Astrocyte (in vitro differentiated cells and primary cell): Measurements from ENCODE around the gene DENND1B. TPM values are rescaled to one million over a fixed set of nuclear protein-coding genes. Genes with fewer than 3 reads are reported as not detected.

ENCODE experiments used
- DNase-seq: peaks from one replicate; pipeline ENCODE4 v3.0.0-alpha.2; 2010; ENCODE audit warnings: low read depth
- FAIRE-seq: peaks from 2 replicates; lab custom pipeline; 2011; peaks lifted over from hg19 to GRCh38; lab: Jason Lieb, UNC
- H2AFZ ChIP-seq: 2 replicates; pipeline ENCODE4 v1.6.0; 2012; ENCODE audit warnings: low read depth, low read length, inconsistent platforms
- H3K27ac ChIP-seq: 2 replicates; pipeline ENCODE4 v1.5.1; 2011; ENCODE audit warnings: low read depth, low read length, inconsistent platforms
- H3K27me3 ChIP-seq: 2 replicates; pipeline ENCODE4 v1.6.0; 2011; ENCODE audit warnings: low read length, inconsistent platforms; ENCODE audit not compliant: insufficient read depth
- H3K36me3 ChIP-seq: 2 replicates; pipeline ENCODE4 v1.5.1; 2011; ENCODE audit warnings: low read length, inconsistent platforms; ENCODE audit not compliant: insufficient read depth
- H3K4me1 ChIP-seq: 2 replicates; pipeline ENCODE4 v1.5.1; 2011; ENCODE audit warnings: low read length, inconsistent platforms; ENCODE audit not compliant: insufficient read depth
- H3K4me2 ChIP-seq: 2 replicates; pipeline ENCODE4 v1.6.0; 2012; ENCODE audit warnings: low read length, inconsistent platforms
- H3K4me3 ChIP-seq: 2 replicates; pipeline ENCODE4 v1.5.1; 2011; ENCODE audit warnings: low read depth, mild to moderate bottlenecking, low read length, inconsistent platforms; ENCODE audit not compliant: insufficient read depth
- H3K79me2 ChIP-seq: 2 replicates; pipeline ENCODE4 v1.6.0; 2012; ENCODE audit warnings: mild to moderate bottlenecking, low read length, inconsistent platforms; ENCODE audit not compliant: insufficient read depth
- H3K9ac ChIP-seq: 2 replicates; pipeline ENCODE4 v1.6.0; 2012; ENCODE audit warnings: mild to moderate bottlenecking, low read length, inconsistent platforms
- H3K9me3 ChIP-seq: 2 replicates; pipeline ENCODE4 v1.5.1; 2012; ENCODE audit warnings: low read depth, mild to moderate bottlenecking, low read length, inconsistent platforms; ENCODE audit not compliant: insufficient read depth
- H4K20me1 ChIP-seq: 2 replicates; pipeline ENCODE4 v1.6.0; 2012; ENCODE audit warnings: low read length, inconsistent platforms; ENCODE audit not compliant: insufficient read depth
- H3K27ac Mint-ChIP-seq: one replicate; pipeline ENCODE4 v1.8.0; 2021; ENCODE audit warnings: mild to moderate bottlenecking, mixed read lengths; ENCODE audit not compliant: unreplicated experiment
- H3K27me3 Mint-ChIP-seq: one replicate; pipeline ENCODE4 v1.8.0; 2021; ENCODE audit warnings: low read depth, mixed read lengths; ENCODE audit not compliant: unreplicated experiment
- H3K36me3 Mint-ChIP-seq: one replicate; pipeline ENCODE4 v1.8.0; 2021; ENCODE audit warnings: low read depth, mixed read lengths; ENCODE audit not compliant: unreplicated experiment
- H3K4me1 Mint-ChIP-seq: one replicate; pipeline ENCODE4 v1.8.0; 2021; ENCODE audit warnings: low read depth, mixed read lengths; ENCODE audit not compliant: unreplicated experiment
- H3K4me3 Mint-ChIP-seq: one replicate; pipeline ENCODE4 v1.8.0; 2021; ENCODE audit warnings: mild to moderate bottlenecking, moderate library complexity, mixed read lengths; ENCODE audit not compliant: unreplicated experiment
- H3K9me3 Mint-ChIP-seq: one replicate; pipeline ENCODE4 v1.8.0; 2021; ENCODE audit warnings: mild to moderate bottlenecking, mixed read lengths; ENCODE audit not compliant: unreplicated experiment
- EZH2 ChIP-seq: IDR thresholded peaks from 2 replicates; pipeline ENCODE4 v1.6.1; 2012; ENCODE audit warnings: mild to moderate bottlenecking, low read length, inconsistent platforms; ENCODE audit not compliant: insufficient read depth
- total RNA-seq: library from RNA; stranded (reverse); gene quantifications from 2 replicates; pipeline ENCODE4 v1.2.1, GENCODE V29; 2021
- TF ChIP-seq, protein P1 (sequence below): IDR thresholded peaks from 2 replicates; pipeline ENCODE4 v1.5.1; 2011; ENCODE audit warnings: low read depth, mild to moderate bottlenecking, inconsistent platforms, low read length, moderate library complexity; ENCODE audit not compliant: insufficient read depth

DENND1B gene
- total RNA-seq, 1 donor from 2014 or later, result 9.6 TPM

DNA sequence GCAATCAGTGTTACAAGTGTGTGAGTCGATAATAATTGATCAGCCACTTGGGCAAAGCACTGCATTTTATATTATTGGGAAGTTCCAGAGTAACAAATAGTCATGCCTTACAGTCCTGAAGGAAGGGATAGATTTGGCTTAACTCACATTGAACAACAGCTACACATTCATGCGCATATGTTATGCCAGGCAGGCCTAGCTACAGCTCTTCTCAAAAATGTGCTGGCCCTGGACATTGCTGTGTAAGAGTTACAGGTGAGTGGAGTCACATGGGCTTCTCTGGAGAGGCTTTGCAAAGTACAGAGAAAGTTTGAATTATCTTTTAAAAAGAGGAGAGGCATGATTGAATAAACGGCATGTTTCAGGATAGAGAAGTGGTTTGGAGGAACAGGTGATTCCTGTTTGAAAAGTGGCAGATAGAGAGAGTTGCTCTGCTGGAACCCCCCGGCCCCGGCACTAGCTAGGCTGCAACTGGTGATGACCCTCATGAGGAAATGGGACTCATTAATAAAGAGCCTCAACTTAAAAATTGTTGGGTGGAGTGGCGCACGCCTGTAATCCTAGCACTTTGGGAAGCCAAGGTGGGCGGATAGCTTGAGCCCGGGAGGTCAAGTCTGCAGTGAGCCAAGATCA lies 306.6 kb downstream of the DENND1B start:
- Mint-ChIP-seq H3K36me3 (no peaks in the 10 kb centered on the region), H3K9me3 (no peaks in the 10 kb centered on the region), H3K4me1 (peaks cover 19% of the 10 kb centered on the region), H3K4me3 (no peak overlapping the region), H3K27me3 (no peaks in the 10 kb centered on the region), H3K27ac (no peak overlapping the region)
- Histone ChIP-seq H3K4me2 (no peak overlapping the region), H3K27me3 (no peaks in the 10 kb centered on the region), H3K36me3 (no peaks in the 10 kb centered on the region), H4K20me1 (no peaks in the 10 kb centered on the region), H3K4me3 (no peak overlapping the region), H3K79me2 (no peaks in the 10 kb centered on the region), H3K9me3 (no peaks in the 10 kb centered on the region), H3K27ac (peak overlapping the region; percentile 10), H3K9ac (no peak overlapping the region), H3K4me1 (peaks cover 10% of the 10 kb centered on the region), H2AFZ (no peak overlapping the region)
- TF ChIP-seq, protein P1, sequence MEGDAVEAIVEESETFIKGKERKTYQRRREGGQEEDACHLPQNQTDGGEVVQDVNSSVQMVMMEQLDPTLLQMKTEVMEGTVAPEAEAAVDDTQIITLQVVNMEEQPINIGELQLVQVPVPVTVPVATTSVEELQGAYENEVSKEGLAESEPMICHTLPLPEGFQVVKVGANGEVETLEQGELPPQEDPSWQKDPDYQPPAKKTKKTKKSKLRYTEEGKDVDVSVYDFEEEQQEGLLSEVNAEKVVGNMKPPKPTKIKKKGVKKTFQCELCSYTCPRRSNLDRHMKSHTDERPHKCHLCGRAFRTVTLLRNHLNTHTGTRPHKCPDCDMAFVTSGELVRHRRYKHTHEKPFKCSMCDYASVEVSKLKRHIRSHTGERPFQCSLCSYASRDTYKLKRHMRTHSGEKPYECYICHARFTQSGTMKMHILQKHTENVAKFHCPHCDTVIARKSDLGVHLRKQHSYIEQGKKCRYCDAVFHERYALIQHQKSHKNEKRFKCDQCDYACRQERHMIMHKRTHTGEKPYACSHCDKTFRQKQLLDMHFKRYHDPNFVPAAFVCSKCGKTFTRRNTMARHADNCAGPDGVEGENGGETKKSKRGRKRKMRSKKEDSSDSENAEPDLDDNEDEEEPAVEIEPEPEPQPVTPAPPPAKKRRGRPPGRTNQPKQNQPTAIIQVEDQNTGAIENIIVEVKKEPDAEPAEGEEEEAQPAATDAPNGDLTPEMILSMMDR, result no peak
- no peak for TF ChIP-seq EZH2
- FAIRE-seq (no peak), DNase-seq (no peak)

DNA sequence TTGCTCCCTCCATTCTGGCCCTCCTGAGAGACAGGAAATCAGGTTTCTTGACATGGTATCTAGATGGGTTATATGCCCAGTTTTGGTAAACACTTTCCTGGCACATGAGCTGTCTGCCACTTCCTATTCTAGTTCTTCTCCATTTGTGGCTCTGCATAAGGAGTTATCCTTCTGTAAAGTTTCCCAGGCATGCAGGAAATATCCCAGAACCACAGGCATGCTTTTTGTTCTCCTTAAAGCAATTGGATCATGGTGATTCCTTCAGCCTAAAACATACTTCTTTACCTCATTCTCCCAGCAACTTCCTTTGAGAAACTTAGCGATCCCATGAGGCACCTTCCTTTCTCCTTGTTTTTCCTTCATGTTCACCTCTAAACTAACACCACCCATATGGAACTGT lies 307.4 kb downstream of the DENND1B start:
- Mint-ChIP-seq H3K9me3 (no peaks in the 10 kb centered on the region), H3K27me3 (no peaks in the 10 kb centered on the region), H3K4me3 (no peak overlapping the region), H3K27ac (peak overlapping the region; percentile 88), H3K4me1 (peaks cover 19% of the 10 kb centered on the region), H3K36me3 (no peaks in the 10 kb centered on the region)
- Histone ChIP-seq H4K20me1 (no peaks in the 10 kb centered on the region), H3K9ac (no peak overlapping the region), H3K9me3 (no peaks in the 10 kb centered on the region), H3K27ac (peak overlapping the region; percentile 10), H3K4me3 (no peak overlapping the region), H3K36me3 (no peaks in the 10 kb centered on the region), H3K27me3 (no peaks in the 10 kb centered on the region), H2AFZ (peak overlapping the region; percentile 27), H3K79me2 (no peaks in the 10 kb centered on the region), H3K4me2 (peak overlapping the region; percentile 15), H3K4me1 (peaks cover 10% of the 10 kb centered on the region)
- FAIRE-seq (no peak), DNase-seq (peak; percentile 92)
- TF ChIP-seq, protein P1, result no peak
- no peak for TF ChIP-seq EZH2

DNA sequence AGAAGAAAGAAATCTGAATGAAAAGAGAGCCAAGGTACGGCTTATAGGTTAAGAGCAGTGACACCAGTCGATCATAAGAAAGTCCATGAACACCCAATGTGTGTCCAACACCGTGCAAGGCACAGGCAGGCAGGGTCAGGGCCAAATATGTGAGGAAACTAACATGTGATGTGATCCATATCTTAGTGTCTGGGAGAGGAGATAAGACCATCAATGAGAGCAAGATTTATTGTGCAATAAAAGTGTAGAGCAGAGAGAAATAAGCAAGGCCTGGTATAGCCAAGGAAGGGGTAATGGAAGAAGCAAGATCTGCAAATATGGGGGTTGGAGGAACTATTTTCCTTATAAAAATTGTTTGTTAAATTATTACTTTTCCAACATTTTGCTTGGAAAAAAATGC lies 308.5 kb downstream of the DENND1B start:
- Histone ChIP-seq H3K9ac (no peak overlapping the region), H3K9me3 (no peaks in the 10 kb centered on the region), H3K27me3 (no peaks in the 10 kb centered on the region), H2AFZ (no peak overlapping the region), H3K4me2 (no peak overlapping the region), H3K4me3 (no peak overlapping the region), H4K20me1 (no peaks in the 10 kb centered on the region), H3K27ac (no peak overlapping the region), H3K4me1 (peaks cover 10% of the 10 kb centered on the region), H3K36me3 (no peaks in the 10 kb centered on the region), H3K79me2 (no peaks in the 10 kb centered on the region)
- Mint-ChIP-seq H3K27ac (no peak overlapping the region), H3K27me3 (no peaks in the 10 kb centered on the region), H3K9me3 (no peaks in the 10 kb centered on the region), H3K36me3 (no peaks in the 10 kb centered on the region), H3K4me1 (peaks cover 19% of the 10 kb centered on the region), H3K4me3 (no peak overlapping the region)
- DNase-seq (no peak), FAIRE-seq (no peak)
- TF ChIP-seq, protein P1, result no peak
- TF ChIP-seq EZH2, result no peak
